GM06990 (cell line): ENCODE results near the gene PPTC7.
A peak's percentile ranks its signal among the peaks of the same experiment; 100 is the strongest.

ENCODE experiments used
- DNase-seq: peaks from one replicate; pipeline ENCODE4 v3.0.0-alpha.2; 2011; ENCODE audit not compliant: insufficient read length; ENCODE audit errors: extremely low read depth
- H3K27me3 ChIP-seq: replicated peaks from 2 replicates; pipeline ENCODE4 v1.6.0; 2011; ENCODE audit warnings: low read length; ENCODE audit not compliant: control insufficient read depth, insufficient read depth
- H3K36me3 ChIP-seq: 2 replicates; pipeline ENCODE4 v1.5.1; 2011; ENCODE audit warnings: low read length; ENCODE audit not compliant: control insufficient read depth, insufficient read depth
- H3K4me3 ChIP-seq: replicated peaks from 2 replicates; pipeline ENCODE4 v1.5.1; 2011; ENCODE audit warnings: low read depth, mild to moderate bottlenecking, control low read depth, low read length
- TF ChIP-seq, protein P1 (sequence below): IDR thresholded peaks from 2 replicates; pipeline ENCODE4 v1.5.1; 2011; ENCODE audit warnings: low read length, control low read depth, mild to moderate bottlenecking, inconsistent platforms; ENCODE audit not compliant: insufficient read depth, poor library complexity, severe bottlenecking

The PPTC7 gene

DNA sequence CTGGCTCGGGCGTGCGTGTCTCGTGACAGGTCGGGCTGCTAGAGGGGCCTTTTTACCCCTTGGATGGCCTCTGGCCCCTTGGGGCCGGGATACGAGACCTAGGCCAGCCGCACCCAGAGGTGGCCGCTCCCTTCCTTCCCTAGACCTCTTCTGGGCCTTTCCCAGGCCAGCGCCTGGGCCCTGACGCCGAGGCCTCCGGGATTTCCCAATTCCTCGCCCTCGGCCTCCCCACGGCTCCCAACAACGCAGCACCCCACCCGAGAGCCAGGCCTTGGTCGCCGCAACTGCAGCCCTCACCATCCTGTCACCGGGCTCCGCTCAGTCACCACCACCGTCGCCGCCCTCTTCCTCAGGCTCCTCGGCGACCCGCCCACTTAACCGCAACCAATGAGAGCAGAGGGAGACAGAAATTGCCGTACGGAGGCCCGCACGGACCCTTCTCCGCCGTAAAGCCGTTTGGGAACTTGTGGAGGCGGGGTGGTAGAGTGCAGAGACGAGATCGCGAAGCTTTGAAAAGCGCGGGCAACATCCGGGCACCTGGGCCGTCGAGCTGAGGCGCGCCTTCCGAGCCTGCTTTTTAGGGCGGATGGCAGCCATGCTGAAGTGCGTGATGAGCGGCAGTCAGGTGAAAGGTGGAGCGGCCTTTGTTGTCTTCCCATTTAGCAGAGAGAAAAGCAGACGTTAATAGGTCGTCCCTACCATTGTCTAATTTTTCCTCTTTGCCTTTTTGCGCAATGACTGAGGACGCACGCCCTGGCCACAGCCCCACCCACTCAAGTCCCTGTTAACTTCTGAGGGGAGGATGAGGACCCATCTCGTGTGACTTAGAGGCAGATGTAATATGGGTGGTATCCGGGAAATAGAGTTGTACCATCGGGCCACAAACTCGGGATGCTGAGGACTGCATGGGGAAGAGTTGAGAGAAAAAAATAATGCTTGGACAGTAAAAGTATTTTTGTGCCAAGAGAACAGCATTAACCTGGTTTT, 81.1 kb downstream of the PPTC7 start, which contains the start of the genes RAD9B and VPS29:
Gene RAD9B, plus strand, starts transcription at position 580 of the 987 bp plus-strand sequence. Its CDS starts 7 bp downstream, at position 587.
Gene VPS29, minus strand, starts transcription at position 360 of the 987 bp plus-strand sequence. Its CDS starts 60 bp downstream, at position 300.
- peak; percentile 99 for DNase-seq
- H3K4me3 ChIP-seq, result peak within 1 kb of the TSS; percentile 83
- TF ChIP-seq, protein P1, sequence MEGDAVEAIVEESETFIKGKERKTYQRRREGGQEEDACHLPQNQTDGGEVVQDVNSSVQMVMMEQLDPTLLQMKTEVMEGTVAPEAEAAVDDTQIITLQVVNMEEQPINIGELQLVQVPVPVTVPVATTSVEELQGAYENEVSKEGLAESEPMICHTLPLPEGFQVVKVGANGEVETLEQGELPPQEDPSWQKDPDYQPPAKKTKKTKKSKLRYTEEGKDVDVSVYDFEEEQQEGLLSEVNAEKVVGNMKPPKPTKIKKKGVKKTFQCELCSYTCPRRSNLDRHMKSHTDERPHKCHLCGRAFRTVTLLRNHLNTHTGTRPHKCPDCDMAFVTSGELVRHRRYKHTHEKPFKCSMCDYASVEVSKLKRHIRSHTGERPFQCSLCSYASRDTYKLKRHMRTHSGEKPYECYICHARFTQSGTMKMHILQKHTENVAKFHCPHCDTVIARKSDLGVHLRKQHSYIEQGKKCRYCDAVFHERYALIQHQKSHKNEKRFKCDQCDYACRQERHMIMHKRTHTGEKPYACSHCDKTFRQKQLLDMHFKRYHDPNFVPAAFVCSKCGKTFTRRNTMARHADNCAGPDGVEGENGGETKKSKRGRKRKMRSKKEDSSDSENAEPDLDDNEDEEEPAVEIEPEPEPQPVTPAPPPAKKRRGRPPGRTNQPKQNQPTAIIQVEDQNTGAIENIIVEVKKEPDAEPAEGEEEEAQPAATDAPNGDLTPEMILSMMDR, result no peak
- H3K36me3 ChIP-seq, result no peaks in the 10 kb centered on the region
- no peaks in the 10 kb centered on the region for H3K27me3 ChIP-seq

DNA sequence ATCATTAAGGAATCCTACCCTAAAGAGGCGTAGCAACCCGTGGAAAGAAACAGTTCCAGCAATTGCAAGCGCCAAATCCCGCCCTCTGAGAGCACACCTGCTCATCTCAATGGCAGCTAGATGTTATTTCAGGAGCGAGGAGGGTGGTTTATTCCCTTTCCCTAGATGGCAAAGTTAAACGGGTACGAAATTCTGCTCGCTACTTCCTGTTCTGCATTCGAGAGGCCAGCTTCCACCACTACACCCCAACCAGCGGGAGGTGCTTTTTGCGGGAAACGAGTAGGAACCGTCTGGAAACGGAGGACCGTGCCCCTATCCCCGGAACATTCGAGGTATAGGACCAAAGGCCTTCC, 81.7 kb downstream of the PPTC7 start:
- no peak for DNase-seq
- peak overlapping the region; percentile 83 for H3K4me3 ChIP-seq
- H3K27me3 ChIP-seq, result no peaks in the 10 kb centered on the region
- TF ChIP-seq, protein P1, result peak; percentile 4
- H3K36me3 ChIP-seq, result no peaks in the 10 kb centered on the region

DNA sequence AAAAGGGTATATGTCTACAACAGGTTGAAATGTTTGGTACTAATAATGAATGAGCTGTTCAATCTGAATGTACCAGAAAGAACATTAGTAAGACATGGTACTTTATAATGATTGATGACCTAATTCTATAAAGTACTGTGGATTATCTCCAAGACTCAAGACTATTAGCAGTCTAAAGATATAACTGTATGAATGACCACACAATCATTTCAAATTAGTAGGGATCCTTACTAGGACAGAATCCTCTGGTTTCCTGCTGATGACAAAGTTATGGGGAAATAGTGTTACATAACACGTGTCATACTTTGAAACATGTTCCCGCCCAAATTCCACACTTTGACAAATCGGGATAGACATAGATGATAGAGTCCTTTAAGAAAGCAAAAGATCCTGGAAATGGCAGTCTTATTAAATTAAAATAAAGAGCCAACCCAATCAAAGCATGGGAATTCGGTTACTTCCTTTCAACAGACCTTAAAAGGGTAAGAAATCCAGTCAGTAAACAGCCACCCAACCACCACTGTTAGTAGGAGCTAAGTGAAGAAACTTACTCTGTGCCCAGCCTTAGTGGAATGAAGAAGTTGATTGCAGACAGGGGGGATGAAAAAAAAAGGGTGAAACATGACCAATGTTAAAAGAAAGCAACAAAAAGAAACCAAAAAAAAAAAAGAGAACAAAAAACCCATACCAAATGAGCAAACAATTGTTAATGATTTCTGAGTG, 84.0 kb downstream of the PPTC7 start:
- peaks cover 5% of the 10 kb centered on the region for H3K36me3 ChIP-seq
- TF ChIP-seq, protein P1, result no peak
- DNase-seq, result no peak
- no peak overlapping the region for H3K4me3 ChIP-seq
- H3K27me3 ChIP-seq, result no peaks in the 10 kb centered on the region
